NOMO-1 (cell line): Measurements from ENCODE around the gene FDXR.
"Not testable (repeated sequence)": the region's sequence is repeated elsewhere in the genome, so short reads cannot be mapped to it uniquely, and the experiment has no call there.

Experiments
- DNase-seq, 2 experiments: peaks; one replicate each; lab custom pipeline; 2025; ENCODE audit not compliant: unreplicated experiment in 2 of 2; lab: John Stamatoyannopoulos, UW

Gene FDXR

GRCh38 chr17:74872313-74873036, at the start of gene FDXR:
TSS of gene FDXR (minus strand) at chr17:74872994. CDS start at chr17:74872944, 50 bp downstream.
- DNase-seq = no peak

- no peak for DNase-seq
Measured at GRCh38 chr17:74922172-74922571, 49.4 kb upstream of the FDXR start.

GRCh38 chr17:74921769-74922168, 49.0 kb upstream of the FDXR start:
- no peak for DNase-seq

- DNase-seq = no peak
Measured at GRCh38 chr17:74921026-74921681, 48.4 kb upstream of the FDXR start.

- no peak for DNase-seq
Measured at GRCh38 chr17:74920642-74921025, 47.8 kb upstream of the FDXR start.

- DNase-seq = no peak
Measured at GRCh38 chr17:74920306-74920620, 47.5 kb upstream of the FDXR start.

- no peak for DNase-seq
Measured at GRCh38 chr17:74919440-74920305, 46.9 kb upstream of the FDXR start.

GRCh38 chr17:74918906-74919305, 46.1 kb upstream of the FDXR start:
- no peak for DNase-seq

- peak; percentile 43 to 44 for DNase-seq
Measured at GRCh38 chr17:74917430-74917829, 44.6 kb upstream of the FDXR start.

- no peak for DNase-seq
Measured at GRCh38 chr17:74916851-74917199, 44.0 kb upstream of the FDXR start.

GRCh38 chr17:74916136-74916850, 43.5 kb upstream of the FDXR start:
- DNase-seq = no peak

GRCh38 chr17:74911423-74911822, 38.6 kb upstream of the FDXR start:
- DNase-seq = not testable (repeated sequence)

- DNase-seq = not testable (repeated sequence)
Measured at GRCh38 chr17:74909097-74909496, 36.3 kb upstream of the FDXR start.

GRCh38 chr17:74907012-74907411, 34.2 kb upstream of the FDXR start:
- no peak for DNase-seq

- not testable (repeated sequence) for DNase-seq
Measured at GRCh38 chr17:74906214-74906793, 33.5 kb upstream of the FDXR start.

GRCh38 chr17:74904687-74905409, 32.1 kb upstream of the FDXR start:
- no peak for DNase-seq

- DNase-seq = no peak
Measured at GRCh38 chr17:74903671-74904070, 30.9 kb upstream of the FDXR start.

- DNase-seq = no peak
Measured at GRCh38 chr17:74903034-74903433, 30.2 kb upstream of the FDXR start.

- DNase-seq = no peak
Measured at GRCh38 chr17:74901353-74902135, 28.8 kb upstream of the FDXR start.
